H1 (cell line): ENCODE data around the gene UCHL1. TPM values are rescaled to one million over a fixed set of nuclear protein-coding genes. Genes with fewer than 3 reads are reported as not detected.

ENCODE experiments used
- CEBPB ChIP-seq: IDR thresholded peaks from 2 replicates; pipeline ENCODE4 v1.6.1; 2012; ENCODE audit warnings: low read depth, low read length
- CHD2 ChIP-seq: IDR thresholded peaks from 2 replicates; pipeline ENCODE4 v1.6.1; 2012; ENCODE audit warnings: low read length, improper control_type of control experiment
- CREB1 ChIP-seq: IDR thresholded peaks from 2 replicates; pipeline ENCODE4 v1.6.1; 2012; ENCODE audit warnings: inconsistent platforms
- FOSL1 ChIP-seq: IDR thresholded peaks from 2 replicates; pipeline ENCODE4 v1.6.1; 2011; ENCODE audit warnings: mild to moderate bottlenecking, low read depth, low read length, moderate library complexity; ENCODE audit not compliant: insufficient read depth
- HDAC6 ChIP-seq: IDR thresholded peaks from one replicate; pipeline ENCODE4 v1.7.1; 2012; ENCODE audit warnings: low read depth, mild to moderate bottlenecking, inconsistent platforms, low read length, moderate library complexity
- JUND ChIP-seq: IDR thresholded peaks from 2 replicates; pipeline ENCODE4 v1.6.1; 2011; ENCODE audit warnings: mild to moderate bottlenecking, improper control_type of control experiment, low read length
- KDM5A ChIP-seq: fragments of 200-600 bp; IDR thresholded peaks from 2 replicates; pipeline ENCODE4 v1.7.1; 2012; ENCODE audit warnings: mild to moderate bottlenecking, low read length, inconsistent platforms, mixed read lengths
- RAD21 ChIP-seq, 2 experiments: IDR thresholded peaks in 1 of 2; conservative IDR thresholded peaks in 1 of 2; 2 replicates each; pipeline ENCODE4 v1.6.1; 2011; ENCODE audit warnings: low read depth in 2 of 2, low read length in 2 of 2, improper control_type of control experiment in 1 of 2, inconsistent platforms in 1 of 2, mild to moderate bottlenecking in 1 of 2, moderate library complexity in 1 of 2
- SIN3A ChIP-seq, 2 experiments: IDR thresholded peaks in 1 of 2; conservative IDR thresholded peaks in 1 of 2; 2 replicates each; pipeline ENCODE4 v1.6.1; 2011 to 2012; ENCODE audit warnings: low read length in 2 of 2, improper control_type of control experiment in 1 of 2, low read depth in 1 of 2, mild to moderate bottlenecking in 1 of 2
- SIX5 ChIP-seq: IDR thresholded peaks from 2 replicates; pipeline ENCODE4 v1.6.1; 2011; ENCODE audit warnings: mild to moderate bottlenecking, low read depth, low read length
- SP4 ChIP-seq: IDR thresholded peaks from 2 replicates; pipeline ENCODE4 v1.6.1; 2012; ENCODE audit warnings: low read length, inconsistent platforms
- TEAD4 ChIP-seq: IDR thresholded peaks from 2 replicates; pipeline ENCODE4 v1.6.1; 2012; ENCODE audit warnings: low read depth, low read length, inconsistent platforms, mixed read lengths
- ZNF274 ChIP-seq: IDR thresholded peaks from 2 replicates; pipeline ENCODE4 v1.7.0; 2012; ENCODE audit warnings: low read length, borderline replicate concordance; ENCODE audit errors: extremely low read depth
- polyA plus RNA-seq, 7 experiments: library from polyadenylated mRNA; depleted of rRNA in 3 of 7; stranded (reverse) in 5 of 7; unstranded in 2 of 7; fragments of >200 nt in 5 of 7; fragments of 200-250 nt in 2 of 7; gene quantifications; 1 replicate in 5 of 7; 2 replicates in 1 of 7; 4 replicates in 1 of 7; pipeline versions ENCODE4 v1.2.1 to v1.2.3, GENCODE V29; 2011 to 2013; ENCODE audit warnings: missing spikeins in 2 of 7, mixed read lengths in 2 of 7
- total RNA-seq: library from RNA; stranded (reverse); fragmentation: NEBNext Ultra II Directional; extraction: Animal tissue kit (Norgen Biotek cat#: 25700); gene quantifications from 2 replicates; pipeline ENCODE4 v1.2.1, GENCODE V29; 2021

The UCHL1 gene
- total and polyA plus RNA-seq, 2 of the 8 experiments (the other 6 are each of a cell fraction or from before 2014, with no cell fraction given), result 781 to 1,717 TPM

DNA sequence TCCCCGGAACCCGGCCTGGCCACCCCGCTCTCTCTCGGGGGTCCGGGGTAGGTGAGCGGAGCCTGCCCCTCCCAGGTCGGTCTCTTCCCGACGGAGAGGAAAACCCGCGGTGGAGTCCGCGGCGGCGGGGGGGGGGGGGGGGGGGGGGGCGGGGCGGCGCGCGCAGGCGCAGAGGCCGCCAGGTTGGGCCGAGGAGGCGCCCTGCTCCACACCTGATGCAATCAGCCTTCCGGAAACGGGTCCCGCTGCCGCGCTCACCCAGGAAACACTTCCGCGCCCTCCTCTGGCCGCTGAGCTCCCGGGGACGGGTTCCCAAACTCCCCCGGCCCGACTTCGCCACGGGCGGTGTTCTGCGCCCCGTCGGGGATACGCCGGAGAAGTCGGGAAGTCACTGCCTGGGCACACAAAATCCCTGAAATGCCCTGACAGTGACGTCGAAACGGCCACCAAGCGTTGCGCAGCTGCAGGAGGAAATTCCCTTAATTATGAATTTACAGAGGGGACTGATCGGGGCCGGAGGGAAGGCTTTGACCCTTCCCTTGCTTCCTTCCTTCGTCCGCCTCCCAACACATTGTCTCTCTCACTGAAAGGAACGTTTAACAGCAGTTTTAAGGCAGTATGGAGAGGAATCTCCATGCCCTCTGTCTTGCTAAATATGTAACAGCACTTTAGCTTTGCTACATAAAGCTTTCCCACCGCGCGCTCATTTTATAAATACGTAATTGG lies 40.3 kb upstream of the UCHL1 start (continued):
- no peak; a peak in 1 of 4 replicates for TF ChIP-seq SIN3A (conservative IDR thresholded peaks at IDR 0.05 in 1 of 2, IDR thresholded peaks at IDR 0.05 in 1 of 2; ENCODE audit: low read depth in 1 of 2, low read length in 2 of 2)
- no peak for TF ChIP-seq FOSL1
- no peak for TF ChIP-seq HDAC6
- TF ChIP-seq JUND, result 0 out of 2 replicates have a peak, but pooled peaks have one; percentile 34
- peak in 1 of 2 experiments; percentile 14; a peak in 3 of 4 replicates for TF ChIP-seq RAD21 (IDR thresholded peaks at IDR 0.05 in 1 of 2, conservative IDR thresholded peaks at IDR 0.05 in 1 of 2; ENCODE audit: low read depth in 2 of 2, low read length in 2 of 2)
- peak; percentile 68 for TF ChIP-seq CREB1
- TF ChIP-seq KDM5A, result no peak
- 0 out of 2 replicates have a peak, but pooled peaks have one; percentile 24 for TF ChIP-seq TEAD4
- peak; percentile 93 for TF ChIP-seq CEBPB
- 0 out of 2 replicates have a peak, but pooled peaks have one; percentile 42 for TF ChIP-seq CHD2
- no peak for TF ChIP-seq ZNF274
- 0 out of 2 replicates have a peak, but pooled peaks have one; percentile 46 for TF ChIP-seq SP4
- no peak for TF ChIP-seq SIX5
